NCI-H2107 treated with DMSO at 0.1 percent for 48 hours (cell line): ENCODE measurements around the gene SYNPR.

Experiments
- DNase-seq: peaks from one replicate; lab custom pipeline; 2025; ENCODE audit not compliant: unreplicated experiment; lab: John Stamatoyannopoulos, UW

The SYNPR gene

DNA sequence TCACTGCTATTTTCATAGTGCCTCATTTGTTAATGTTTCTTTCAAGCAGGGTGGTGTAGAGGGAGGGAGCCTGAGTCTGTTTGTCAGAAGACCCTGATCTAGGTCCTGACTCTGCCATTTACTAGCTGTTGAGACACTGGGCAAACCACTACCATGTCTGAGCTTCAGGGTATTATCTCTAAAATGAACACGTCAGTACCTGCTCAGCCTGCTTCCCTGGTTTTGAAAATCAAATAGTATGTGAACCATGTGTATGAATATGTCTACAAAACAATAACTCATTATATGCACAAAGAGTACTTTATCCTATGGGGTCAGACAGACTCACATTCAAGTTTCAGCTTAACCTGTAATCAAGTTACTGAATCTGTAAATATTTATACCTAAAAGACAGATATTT lies 25.1 kb downstream of the SYNPR start:
- DNase-seq: no peak

DNA sequence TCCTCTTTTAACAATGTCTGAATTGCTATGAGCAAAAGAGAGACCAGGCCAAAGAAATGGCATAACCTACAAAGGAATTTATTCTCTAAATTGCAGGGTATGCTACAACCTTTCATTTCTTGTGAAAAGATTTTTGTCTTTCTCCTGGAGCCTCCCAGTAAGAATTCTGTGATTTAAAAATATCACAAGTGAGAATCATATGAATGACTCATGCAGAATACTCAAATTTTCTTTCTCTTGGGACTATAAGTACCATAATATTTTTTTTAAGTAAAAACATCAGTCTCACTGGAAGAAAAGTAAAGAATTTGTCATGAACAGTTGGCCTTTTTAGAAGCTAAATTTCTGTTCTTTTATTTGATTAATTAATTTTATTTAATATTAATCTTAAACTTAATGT lies 26.3 kb downstream of the SYNPR start:
- no peak for DNase-seq

DNA sequence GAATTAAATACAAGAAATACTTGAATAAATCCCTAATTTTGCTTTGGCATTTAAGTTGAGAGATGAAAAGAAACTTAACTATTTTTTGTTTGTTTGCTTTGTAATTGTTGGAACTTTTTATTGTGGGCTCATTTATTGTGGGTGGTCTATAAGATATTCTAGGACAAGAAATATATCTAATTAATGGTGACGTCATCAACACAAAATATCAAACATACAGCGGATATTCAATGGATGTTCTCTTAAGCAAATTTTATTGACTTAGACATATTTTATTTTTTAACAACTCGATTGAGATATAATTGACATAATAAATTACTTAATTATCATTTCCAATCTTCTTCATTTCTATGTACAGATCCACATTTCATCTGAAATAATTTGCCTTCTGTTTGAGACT lies 30.0 kb downstream of the SYNPR start:
- DNase-seq: no peak

DNA sequence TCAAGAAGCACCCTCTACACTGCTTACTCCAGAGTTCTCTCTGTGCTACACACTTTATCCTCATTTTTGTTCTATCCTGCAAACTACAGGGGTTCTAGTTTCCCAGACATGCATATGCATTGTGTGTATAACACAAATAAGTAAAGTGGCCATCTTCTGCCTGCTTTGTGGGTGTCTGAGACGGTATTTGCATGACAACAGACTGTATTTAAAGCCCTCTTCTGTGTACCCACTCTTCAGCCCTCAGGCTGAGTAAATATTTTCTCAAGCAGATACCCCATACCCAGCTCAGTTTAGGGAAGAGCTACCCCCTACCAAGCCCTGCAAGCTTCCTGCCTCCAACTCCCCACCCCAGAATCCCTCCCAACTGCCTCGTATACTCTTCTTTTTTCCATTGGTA lies 31.7 kb downstream of the SYNPR start:
- no peak for DNase-seq

DNA sequence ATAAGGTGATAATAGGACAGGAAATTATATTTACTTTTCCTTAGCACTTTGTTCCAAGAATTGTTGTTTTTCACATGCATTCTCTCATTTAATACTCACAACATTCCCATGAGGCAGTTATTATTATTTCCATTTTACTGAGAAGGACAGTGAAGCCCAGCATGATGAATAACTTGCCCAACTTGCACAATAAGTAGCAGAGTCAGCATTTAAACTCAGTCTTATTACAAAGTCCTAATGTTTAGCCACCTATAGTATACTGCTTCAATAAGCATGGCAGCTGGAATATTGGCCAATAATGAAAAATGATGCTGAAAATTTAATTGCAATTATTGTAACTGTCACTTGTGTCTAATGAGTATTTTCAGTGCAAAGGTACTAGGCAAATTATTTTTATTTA lies 45.7 kb downstream of the SYNPR start:
- no peak for DNase-seq

DNA sequence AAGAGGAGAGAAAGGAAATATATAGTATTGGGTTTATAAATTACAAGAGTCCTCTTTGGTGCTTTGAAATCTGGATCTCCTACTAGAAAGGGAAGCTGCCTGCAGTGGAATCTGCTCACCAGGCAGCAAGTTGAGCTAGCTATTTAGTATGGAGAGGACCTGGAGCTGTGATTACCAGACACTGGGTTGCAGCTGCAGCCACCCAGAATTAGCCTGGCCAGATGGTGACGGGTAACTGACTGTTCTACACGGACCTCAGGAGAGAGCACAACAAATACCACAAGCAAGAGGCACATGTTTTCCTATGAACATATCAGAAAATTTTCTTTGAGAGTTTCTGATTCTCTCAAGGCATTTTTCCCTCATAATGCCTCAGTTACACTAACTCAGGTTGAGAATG lies 46.5 kb downstream of the SYNPR start:
- DNase-seq: no peak

DNA sequence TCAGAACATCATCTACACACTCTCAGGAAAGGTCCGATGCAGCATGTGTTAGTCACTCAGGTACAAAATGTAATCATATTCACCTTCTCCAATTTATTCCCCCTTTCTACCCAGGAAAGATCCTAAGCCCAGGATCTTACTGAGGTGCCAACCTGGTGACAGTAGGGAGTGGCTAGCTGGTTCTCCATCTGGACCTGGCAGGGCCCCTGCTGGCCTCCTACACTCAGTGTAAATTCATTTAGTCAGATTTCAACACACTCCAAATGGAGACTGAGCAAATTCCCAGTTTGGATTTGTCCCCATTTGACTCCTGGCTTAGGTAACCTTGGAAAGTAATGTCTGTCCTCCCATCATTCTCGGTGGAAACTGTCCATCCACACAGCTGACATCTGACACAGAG lies 47.3 kb downstream of the SYNPR start:
- no peak for DNase-seq

DNA sequence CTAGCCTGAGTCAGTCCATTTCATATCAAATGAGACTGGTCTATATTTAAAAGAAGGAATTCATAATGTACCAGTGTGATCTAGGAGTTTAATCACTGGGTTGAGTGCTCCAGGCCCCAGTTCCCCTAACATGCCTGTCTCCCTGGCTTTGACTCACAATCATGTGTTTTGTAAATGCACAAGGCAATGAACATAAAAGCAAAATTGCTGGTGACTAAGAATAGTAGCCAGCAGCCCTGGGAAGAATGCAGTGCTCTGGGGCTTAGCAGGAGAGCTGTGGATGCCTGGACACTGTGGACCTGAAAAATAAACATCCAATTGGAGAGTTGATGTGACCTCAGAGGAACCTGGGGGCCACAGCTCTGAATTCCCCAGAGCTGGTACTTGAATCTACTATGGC lies 50.3 kb downstream of the SYNPR start:
- no peak for DNase-seq

DNA sequence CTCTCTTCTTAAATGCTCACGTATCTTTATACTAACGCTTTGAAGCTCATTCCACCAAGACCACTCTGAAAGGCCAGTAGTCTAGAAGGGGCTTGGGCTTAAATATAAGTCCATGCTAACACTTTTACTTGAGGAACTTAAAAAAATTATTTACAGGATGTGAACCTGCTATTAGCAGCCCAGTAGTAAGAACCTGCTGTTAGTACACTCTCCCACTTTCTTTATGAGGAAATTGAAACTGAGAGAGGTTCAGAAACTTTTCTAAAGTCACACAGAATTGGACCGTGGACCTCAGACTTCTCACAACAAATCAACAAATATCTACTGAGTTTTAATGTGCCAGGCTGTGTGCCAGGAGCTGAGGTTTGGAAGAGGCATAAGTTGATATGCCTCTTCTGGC lies 53.4 kb downstream of the SYNPR start:
- no peak for DNase-seq

DNA sequence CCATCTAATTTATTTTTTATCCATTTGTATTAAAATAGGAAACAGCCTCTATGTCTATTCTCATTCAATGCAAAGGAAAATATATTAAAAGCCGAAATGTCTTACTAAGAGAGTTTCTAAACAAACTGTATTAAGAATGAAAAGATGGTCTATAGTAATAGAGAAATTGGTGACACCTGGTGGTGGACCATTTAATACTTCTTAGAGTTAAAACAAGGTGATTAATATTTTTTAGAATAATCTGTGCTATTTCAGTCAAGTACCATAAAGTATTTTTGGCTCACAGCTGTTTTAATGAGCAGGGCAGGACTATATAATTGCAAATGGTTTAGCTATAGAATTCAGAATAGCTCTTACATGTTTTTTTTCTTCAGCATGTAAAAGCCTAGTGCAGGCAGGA lies 55.7 kb downstream of the SYNPR start:
- no peak for DNase-seq

DNA sequence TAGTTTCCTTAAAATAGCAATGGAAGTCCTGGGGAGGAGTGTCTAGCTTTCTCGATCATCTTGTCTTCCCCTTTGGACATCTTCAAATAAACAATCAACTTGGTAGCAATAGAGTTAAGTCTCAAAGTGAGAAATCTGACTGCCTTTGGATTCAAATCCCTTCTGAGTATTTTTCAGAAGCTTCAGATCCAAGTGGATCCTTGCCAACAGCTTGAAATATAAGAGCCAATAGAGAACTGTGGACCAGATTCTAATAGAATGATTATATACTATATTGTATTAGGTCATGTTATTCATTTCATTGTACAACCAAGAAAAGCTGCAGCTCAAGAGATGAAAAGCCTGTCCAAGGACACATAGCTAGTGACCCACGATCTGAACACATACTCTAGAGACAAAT lies 60.2 kb downstream of the SYNPR start:
- no peak for DNase-seq

DNA sequence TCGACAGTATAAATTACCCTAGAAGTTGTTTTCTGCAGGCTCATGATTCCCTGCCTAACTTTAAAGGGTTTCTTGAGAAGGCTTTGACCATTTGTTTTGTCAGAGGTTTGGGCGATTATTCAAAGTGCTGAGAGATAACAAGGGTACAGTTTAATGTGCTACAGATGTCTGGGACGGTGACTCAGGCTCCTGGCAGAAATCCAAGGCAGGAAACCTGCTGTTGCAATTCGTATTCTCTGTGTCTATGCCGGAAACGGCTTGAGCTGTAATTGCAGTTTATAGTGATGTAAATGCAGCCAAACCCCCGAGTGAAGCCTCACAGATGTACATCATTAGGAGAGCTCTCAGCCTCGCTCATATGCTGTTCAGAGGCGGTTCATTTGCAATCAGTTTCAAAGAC lies 65.6 kb downstream of the SYNPR start:
- DNase-seq: peak; percentile 52

DNA sequence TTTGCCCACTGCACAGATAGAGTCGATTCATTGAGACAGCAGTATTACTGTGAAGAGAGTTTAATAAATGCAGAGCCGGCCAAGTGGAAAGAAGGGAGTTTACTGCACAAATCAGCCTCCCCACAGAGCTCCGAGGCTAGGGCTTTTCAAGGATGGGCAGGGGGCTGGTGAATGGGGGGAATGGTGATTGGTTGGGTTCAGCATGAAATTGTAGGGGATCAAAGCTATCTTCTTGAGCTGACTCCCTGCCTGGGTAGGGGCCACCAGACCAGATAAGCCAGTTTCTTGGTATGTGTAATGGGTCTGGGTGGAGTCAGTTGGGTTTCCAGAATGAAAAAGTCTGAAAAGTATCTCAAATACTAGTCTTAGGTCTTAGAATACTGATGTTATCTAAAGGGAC lies 66.6 kb downstream of the SYNPR start:
- DNase-seq: no peak

DNA sequence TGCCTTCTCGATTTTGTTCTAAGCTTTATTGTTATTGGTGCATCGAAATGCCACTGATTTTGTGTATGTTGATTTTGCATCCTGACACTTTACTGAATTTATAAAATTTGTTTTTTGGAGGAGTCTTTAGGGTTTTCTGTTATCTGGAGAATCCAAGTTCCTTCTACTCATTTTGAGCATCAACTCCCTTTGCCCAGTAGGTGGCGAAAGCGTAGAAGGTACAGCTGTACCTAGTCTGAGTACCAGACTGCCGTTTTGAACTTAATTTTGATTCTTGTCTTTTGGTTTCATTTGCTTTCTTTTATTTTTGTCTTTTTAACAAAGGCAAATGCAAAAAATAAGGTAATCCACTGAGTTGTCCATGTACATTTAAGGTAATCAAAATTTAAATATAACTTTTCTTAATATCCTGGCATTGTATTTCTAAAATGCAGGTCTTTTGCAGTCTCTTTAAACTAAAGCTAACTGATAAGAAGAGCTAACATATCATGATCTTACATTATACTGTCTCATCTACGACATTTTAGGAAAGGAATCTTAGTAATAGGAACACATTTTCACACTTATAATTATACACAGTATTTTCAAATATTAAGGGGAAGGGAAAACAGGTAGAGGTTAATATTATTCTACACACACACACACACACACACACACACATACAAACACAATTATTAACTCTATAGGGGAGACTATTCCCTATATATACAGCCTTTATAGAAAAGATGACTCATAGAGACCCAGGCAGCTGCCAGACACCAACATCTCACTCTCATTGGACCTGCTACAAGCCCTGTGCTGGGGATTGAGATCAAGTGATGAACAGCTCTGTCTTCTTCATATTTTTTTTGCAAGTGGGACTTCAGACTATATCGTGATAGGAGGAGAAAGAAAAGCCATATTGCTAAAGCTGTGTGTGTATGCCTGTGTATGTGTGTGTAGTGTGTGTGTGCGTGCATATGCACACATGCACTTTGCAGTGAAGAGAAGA lies 71.8 kb downstream of the SYNPR start:
- peak; percentile 6 for DNase-seq

DNA sequence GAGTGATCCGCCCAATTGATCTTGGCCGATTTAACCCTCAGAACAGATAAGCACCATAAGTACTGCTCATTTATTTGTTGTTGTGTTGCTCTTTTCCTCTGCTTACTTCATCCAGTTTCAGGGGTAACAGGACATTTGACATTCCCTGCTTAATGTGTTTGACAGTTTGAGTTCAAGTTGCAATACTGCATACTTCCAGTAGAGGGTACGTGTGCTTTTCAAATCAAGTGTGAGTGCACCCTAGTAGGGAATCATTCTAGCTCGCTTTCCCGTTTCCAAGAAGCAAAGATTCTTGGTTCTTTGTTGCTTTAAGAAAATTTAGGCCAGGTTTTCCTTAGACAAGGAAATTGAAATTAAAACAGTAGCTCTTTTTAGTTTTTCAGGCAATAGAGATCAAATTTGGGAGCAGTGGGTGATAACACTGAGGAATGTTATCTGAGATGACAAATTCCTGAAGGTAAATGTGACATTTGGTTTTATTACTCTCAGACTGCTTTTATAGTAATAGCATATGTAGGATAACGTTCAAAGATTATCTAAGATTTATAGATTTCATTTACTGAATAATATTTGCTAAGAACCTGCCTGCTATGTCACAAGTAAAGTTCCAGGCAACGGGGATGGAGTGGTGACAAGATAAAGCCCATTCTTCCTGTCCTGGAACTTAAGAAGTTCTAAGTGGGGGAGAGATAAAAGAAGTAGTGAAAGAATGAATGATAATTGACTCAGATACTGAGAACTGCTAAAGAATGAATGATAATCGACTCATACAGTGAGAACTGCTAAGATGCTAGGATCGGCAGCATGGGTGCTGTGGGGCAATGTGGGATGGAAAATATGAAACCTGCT lies 73.3 kb downstream of the SYNPR start:
- DNase-seq: peak; percentile 7

DNA sequence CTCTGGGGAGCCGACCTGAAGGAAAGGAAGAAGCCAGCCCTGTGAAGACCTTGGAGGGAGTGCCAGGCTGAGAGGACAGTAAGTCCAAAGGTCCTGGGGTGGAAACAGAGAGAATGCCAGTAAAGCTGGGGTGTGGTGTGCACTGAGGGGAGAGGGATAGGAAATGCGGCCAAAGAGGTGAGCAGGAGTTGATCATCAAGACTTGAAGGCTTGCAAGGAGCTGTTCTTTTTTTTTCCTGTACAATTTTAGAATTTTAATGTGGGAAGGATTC lies 73.8 kb downstream of the SYNPR start:
- no peak for DNase-seq

DNA sequence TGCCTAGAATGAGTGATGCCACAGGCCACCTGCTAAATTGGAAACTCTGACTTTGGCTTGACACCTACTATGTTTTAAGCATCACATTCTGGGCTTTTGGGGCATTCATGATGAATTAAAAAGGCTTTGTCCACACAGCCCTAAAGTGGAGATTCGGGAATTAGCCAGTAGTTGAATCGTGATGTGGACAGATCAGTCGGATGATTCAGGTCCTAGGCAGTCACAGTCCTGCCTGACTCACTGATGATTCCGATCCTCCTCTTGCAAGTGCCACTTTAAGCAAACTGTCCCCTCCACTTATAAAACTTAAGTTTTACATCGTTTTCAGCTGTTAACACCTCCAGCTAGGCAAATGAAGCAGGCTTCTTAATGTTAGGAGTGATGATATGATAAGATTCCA lies 75.3 kb downstream of the SYNPR start:
- DNase-seq: no peak

DNA sequence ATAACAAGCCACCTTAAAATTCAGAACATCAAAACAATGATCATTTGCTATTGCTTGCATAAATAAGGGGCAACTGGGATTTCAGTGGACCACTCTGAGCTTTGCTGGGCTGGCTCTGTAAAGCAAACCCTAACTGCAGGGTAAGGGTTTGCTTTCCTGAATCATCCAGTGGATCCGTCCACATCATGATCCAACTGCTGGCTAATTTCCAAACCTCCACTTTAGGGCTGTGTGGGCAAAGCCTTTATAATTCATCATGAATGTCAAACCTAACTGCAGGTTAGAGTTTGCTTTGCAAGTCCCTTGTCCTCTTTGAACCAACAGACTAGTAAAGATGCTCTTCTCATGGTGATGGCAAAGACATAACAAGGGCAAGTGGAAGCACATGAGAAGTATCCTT lies 76.1 kb downstream of the SYNPR start:
- DNase-seq: no peak

DNA sequence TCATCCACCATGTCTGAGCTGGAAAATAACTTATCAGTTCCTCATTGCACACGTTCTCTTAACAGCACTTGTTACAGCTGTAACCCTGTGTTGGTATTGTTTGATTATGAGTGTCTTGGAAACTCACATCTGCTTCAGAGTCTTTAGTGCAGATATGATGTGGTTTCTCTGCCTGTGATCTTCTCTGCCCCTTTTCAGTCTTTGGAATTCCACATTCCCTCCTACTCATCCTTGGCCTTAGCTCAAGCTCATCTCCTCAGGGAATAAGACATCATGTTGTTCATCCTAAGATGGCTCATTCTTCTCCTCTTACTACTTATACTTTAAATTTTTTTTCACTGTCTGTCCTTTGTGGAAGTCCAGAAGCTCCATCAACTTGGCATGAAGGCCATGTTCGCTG lies 77.7 kb downstream of the SYNPR start:
- DNase-seq: no peak

DNA sequence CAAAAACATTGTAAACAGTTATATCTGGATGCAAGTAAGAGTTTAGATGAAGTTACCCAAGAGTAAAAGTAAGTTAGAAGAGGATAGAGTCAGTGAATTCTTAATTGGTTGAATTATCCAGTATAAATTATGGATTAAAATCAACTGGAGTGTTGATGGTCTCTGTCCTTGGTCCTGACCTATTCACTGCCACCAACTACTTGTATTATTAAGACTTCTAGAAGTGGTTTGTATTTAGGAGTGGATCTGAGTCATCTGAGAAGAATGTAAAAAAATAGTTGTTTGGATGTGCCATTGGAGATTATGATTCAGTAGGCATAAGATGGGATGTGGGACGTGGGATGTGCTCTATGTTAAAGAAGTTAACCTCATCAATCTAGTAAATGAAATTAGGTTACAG lies 86.4 kb downstream of the SYNPR start:
- DNase-seq: no peak

DNA sequence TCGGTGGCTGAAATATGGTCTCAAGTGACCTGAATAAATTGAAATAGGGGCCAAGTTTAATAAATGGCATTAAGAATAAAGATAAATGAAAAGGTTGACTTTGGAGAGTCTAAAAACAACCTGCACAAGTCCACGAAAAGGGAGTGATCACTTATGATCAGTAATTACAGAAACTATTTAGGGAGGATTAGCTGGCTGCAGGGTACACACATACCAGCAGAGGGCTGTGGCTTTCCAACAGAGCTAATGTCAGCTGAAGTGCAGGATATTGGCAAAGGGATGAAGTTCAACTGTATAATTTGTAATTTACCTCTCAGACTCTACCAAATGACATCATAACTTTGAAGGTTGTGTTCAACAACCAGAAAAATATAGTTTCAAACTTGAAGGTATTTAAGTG lies 86.8 kb downstream of the SYNPR start:
- no peak for DNase-seq

DNA sequence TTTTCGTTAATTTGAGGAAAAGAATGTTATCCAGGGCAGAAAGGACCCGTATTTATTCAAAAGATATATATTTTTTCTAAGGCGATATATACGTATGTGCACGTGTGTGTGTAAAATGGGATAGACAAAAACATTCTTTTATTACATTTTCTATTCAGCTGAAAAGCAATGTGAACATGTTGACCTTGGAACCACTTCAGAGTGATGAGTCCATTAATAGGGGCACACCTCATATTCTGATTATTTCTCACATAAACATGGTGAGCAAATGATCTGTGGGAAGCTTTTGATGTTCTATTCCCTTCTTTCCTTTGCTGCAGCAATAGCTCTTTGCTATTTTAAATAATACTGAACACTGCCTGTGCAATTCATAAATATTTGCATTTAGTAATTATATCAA lies 87.6 kb downstream of the SYNPR start:
- no peak for DNase-seq
